Astrocyte of the cerebellum (primary cell): ENCODE results near the gene FAM151A.
"Not testable (repeated sequence)": the region's sequence is repeated elsewhere in the genome, so short reads cannot be mapped to it uniquely, and the experiment has no call there.

ENCODE experiments used
- DNase-seq: peaks from one replicate; pipeline ENCODE4 v3.0.0-alpha.2; 2011; ENCODE audit warnings: low read depth
- H3K4me3 ChIP-seq: 2 replicates; pipeline ENCODE4 v1.5.1; 2011; ENCODE audit warnings: mild to moderate bottlenecking, low read depth, low read length, moderate library complexity
- in situ Hi-C: cut with HindIII; loops from 2 replicates; pipeline ENCODE4 v1.10.0; 2017; ENCODE audit warnings: low sequenced_read_pairs
- TF ChIP-seq, protein P1 (sequence below): IDR thresholded peaks from 2 replicates; pipeline ENCODE4 v1.5.1; 2012; ENCODE audit warnings: low read length, low read depth, moderate library complexity, mild to moderate bottlenecking; ENCODE audit errors: missing control alignments

The FAM151A gene

DNA sequence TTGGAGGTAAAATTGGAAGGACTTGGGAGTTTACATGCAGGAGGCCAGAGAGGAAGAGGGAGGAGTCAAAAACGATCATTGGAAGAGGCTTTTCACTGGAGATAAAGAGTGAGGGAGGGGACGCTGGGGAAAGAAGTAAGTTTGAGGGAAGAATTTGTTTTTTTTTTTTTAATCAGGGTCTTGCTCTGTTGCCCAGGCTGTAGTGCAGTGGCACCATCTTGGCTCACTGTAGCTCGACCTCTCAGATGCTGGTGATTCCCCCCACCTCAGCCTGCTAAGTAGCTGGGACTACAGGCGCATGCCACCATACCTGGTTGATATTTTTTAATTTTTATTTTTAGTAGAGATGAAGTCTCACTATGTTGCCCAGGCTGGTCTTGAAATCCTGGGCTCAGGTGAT lies 17.0 kb upstream of the FAM151A start:
- in situ Hi-C loops, result no loop called here
- DNase-seq, result no peak
- TF ChIP-seq, protein P1, sequence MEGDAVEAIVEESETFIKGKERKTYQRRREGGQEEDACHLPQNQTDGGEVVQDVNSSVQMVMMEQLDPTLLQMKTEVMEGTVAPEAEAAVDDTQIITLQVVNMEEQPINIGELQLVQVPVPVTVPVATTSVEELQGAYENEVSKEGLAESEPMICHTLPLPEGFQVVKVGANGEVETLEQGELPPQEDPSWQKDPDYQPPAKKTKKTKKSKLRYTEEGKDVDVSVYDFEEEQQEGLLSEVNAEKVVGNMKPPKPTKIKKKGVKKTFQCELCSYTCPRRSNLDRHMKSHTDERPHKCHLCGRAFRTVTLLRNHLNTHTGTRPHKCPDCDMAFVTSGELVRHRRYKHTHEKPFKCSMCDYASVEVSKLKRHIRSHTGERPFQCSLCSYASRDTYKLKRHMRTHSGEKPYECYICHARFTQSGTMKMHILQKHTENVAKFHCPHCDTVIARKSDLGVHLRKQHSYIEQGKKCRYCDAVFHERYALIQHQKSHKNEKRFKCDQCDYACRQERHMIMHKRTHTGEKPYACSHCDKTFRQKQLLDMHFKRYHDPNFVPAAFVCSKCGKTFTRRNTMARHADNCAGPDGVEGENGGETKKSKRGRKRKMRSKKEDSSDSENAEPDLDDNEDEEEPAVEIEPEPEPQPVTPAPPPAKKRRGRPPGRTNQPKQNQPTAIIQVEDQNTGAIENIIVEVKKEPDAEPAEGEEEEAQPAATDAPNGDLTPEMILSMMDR, result no peak
- no peak overlapping the region for H3K4me3 ChIP-seq

GRCh38 chr1:54636461-54637446 lies 13.4 kb upstream of the FAM151A start:
- DNase-seq, H3K4me3 ChIP-seq, in situ Hi-C loops: not testable (repeated sequence)

DNA sequence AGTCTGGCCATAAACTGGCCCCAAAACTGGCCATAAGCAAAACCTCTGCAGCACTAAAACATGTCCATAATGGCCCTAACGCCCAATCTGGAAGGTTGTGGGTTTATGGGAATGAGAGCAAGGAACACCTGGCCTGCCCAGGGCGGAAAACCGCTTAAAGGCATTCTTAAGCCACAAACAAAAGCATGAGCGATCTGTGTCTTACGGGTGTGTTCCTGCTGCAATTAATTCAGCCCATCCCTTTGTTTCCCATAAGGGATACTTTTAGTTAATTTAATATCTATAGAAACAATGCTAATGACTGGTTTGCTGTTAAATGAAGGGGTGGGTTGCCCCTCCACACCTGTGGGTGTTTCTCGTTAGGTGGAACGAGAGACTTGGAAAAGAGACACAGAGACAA lies 12.5 kb upstream of the FAM151A start:
- DNase-seq, in situ Hi-C loops, H3K4me3 ChIP-seq: not testable (repeated sequence)

GRCh38 chr1:54627196-54627595 lies 3.9 kb upstream of the FAM151A start:
- in situ Hi-C loops, result no loop called here
- DNase-seq, result no peak
- no peak overlapping the region for H3K4me3 ChIP-seq
- TF ChIP-seq, protein P1, result no peak

DNA sequence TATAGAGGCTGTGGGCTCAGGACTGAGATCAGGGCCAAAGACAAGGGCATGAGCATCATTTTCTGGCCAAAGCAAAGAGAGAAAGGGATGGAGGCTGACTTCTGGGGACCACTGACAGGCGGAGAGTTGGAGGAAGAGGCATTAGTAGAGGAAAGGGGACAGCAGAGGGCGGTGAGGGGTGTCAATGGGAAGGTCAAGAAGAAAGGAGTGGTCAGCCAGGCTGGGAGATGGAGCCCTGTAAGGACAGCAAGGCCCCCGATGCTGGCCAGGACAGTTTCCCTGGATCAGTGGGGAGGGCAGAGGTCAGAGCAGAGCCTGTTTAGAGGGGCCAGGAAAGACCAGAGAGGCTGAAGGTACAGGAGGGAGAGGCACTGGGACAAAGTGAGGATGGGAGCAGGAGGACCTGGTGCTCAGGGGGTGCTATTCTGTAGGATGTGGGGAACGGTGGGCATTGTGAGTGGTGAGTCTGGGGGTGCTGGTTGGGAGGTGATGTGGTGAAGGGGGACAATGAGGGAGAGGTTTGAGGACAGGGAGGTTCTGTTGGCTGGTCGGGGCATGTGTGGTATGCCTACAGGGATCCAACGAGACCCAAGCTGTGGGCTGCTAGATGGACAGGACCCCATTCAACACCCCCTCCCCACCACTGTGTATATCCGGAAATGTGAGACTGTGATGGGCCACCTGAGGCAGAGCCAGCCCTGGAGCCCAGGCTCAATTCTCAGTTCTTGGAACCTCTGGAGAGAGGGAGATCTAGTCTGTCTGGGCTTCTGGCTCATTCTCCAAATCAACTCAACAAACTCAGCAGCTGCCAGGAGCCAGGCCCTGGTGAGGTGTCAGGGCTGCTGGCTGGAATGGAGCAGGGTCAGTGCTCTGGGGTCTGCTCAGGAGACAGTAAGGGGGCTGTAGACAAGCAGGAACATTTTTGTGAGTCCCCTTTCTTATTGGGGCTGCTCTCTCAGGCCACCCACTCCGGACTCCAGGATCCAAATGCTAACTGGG lies 1.4 kb upstream of the FAM151A start:
- DNase-seq, result no peak
- TF ChIP-seq, protein P1, result no peak
- in situ Hi-C loops, result no loop called here
- no peak overlapping the region for H3K4me3 ChIP-seq

DNA sequence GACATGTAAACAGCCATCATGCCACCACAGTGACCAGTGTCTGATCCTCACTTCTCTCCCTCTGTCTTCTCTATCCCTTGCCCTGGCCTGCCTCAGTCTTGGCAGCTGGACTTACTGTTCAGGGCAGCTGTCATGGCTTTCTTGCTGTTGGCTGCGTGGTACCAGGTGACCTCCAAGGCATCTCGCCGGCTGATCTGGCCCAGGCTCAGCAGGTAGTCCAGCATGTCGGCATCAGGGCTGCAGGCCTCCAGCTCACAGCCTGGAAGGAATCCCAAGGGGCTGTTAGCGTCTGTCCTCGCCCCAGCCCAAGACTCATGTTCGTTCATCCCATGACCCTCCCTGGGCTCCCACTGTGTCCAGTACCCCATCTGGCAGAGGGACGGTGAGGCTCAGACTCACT lies 3.6 kb downstream of the FAM151A start:
- no peak for DNase-seq
- H3K4me3 ChIP-seq, result no peak overlapping the region
- in situ Hi-C loops, result no loop called here
- TF ChIP-seq, protein P1, result no peak

- in situ Hi-C loops, result no loop called here
- TF ChIP-seq, protein P1, result no peak
- no peak for DNase-seq
- no peak overlapping the region for H3K4me3 ChIP-seq
These were observed 7.6 kb downstream of the FAM151A start for GRCh38 chr1:54615531-54616279.
